Stimulated activated CD4-positive, alpha-beta T cell treated with anti-CD3 and anti-CD28 coated beads, Interleukin-15, amount 100 ng/mL, for 24 hours (primary cell): ENCODE data around the gene AEN.
A peak's percentile ranks its signal among the peaks of the same experiment; 100 is the strongest.

ENCODE experiments used
- DNase-seq: peaks from one replicate; pipeline ENCODE4 v3.0.0-alpha.2; 2020

The AEN gene, protein sequence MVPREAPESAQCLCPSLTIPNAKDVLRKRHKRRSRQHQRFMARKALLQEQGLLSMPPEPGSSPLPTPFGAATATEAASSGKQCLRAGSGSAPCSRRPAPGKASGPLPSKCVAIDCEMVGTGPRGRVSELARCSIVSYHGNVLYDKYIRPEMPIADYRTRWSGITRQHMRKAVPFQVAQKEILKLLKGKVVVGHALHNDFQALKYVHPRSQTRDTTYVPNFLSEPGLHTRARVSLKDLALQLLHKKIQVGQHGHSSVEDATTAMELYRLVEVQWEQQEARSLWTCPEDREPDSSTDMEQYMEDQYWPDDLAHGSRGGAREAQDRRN

DNA sequence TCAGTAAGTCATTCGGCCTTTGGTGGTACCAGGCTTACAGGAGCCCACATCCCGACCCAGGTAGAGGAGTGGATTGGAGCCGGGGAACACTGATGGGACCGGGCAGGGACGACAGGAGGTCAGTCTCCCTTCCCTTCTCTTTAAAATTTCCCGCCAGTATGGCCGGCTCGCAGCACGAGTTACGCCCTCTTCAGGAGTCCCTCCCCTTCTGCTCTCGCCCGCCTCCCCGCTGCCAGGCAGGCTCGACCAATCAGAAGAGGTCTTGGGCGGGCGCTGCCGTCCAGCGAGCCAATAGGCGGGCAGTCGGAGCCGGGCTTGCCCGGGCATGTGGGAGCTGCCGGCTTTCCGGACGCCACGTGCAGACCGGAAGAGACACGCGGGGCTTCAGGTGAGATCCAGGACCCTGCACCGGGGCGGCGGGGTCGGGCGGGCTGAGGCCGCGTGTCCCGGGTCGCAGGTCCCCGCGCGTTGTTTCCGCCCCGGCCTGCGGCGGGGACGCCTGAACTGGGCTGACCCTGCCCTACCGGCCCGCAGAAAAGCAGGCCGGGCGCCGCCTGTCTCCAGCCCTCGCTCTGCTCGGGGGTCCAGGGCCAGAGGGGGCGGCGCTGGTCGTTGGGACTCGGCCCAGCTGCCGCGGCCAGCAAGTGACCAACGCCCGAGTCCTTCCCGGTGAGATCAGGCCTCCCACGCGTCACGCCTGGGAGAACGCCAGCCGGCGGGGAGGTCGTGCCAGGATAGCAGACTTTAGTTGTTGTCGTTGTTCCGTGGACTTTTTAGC, at the start of gene AEN:
Gene AEN, plus strand, starts transcription at position 346 of the 778 bp plus-strand sequence. CDS start 4,870 bp downstream, outside the sequence.
- DNase-seq, result peak; percentile 96

DNA sequence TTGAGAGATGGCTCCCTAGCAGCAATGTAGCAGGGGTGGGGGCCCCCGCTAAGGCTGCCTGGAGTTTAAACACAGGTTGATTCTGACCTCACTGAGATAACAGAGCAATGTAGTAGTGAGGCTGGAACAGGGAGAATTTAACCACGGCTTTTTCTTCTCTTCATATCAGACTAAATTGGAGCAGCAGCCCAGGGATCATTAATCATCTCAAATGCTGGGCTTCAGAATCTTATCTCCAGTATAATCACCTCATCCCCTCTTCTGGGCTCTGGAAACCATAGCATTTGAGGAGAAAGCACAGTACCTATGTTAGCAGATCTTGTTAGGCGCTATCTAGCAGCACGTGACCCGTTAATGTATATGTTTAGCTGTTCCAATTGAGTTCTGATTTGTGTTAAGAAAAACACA, 49.3 kb upstream of the AEN start:
- DNase-seq, result no peak

DNA sequence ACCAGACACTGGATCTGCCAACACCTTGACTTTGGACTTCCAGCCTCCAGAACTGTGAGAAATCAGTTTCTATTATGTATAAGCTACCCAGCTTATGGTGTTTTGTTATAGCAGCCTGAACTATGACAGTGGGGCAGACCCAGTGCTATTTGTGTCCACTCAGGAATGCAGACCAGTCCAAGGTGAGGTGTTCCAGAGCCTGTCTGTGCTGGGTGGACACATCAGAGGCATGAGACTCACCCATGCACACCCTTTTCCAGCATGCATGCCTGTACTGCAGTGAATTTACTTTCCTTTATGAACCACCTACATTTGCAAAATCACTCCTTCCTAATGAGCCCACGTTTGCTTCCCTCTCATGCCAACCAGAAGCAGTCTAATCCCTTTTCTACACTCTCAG, 47.1 kb upstream of the AEN start:
- no peak for DNase-seq

DNA sequence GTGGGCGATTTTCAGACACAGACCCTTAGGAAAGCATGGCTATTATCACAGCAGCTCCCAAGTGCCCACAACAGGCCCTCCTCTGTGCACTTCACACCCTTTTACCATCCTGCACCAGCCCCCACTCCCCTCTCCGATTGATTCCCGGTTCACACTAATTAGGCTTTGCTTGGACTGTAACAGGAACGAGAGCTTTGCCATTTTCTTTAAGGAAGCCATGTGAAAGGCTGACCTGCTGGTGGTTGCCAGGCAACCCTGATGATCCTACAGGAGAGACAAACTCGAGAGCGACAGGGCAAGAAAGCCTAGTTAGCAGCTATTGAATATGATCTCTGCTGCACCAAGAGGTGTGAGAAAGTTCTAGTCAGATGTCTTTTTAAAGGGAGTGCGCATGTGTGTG, 46.5 kb upstream of the AEN start:
- DNase-seq, result no peak

DNA sequence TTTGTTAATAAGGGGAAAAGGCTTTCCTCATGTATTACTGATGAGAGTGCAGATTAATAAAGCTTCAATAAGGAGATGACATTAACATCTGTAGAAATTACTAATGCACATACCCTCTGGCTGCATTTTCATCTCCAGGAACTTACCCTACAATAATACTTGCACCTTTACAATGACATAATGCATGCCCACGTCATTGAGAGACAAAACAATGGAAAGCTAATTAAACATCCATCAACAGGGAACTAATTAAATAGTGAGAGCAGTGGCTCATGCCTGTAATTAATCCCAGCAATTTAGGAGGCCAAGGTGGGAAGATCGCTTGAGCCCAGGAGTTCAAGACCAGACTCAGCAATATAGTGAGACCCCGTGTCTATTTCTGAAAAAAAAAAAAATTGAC, 41.8 kb upstream of the AEN start:
- DNase-seq, result no peak

DNA sequence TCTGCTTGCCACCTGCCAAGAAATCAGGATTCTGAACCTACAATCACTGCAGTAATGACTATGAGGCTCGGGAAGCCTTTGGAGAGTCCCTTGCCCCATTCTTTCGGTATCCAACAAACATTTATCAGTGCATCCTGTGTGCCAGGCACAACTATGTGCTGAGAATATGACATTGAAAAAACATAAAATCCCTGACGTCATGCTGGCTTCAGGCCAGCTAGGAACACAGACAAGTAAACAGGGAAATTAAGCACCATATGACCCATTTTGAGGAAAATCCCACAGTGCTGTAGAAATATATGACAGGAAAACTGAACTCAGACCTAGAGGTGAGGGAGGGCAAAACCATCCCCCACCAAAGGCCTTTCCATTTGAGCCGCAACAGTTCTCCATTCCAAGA, 40.6 kb upstream of the AEN start:
- no peak for DNase-seq

DNA sequence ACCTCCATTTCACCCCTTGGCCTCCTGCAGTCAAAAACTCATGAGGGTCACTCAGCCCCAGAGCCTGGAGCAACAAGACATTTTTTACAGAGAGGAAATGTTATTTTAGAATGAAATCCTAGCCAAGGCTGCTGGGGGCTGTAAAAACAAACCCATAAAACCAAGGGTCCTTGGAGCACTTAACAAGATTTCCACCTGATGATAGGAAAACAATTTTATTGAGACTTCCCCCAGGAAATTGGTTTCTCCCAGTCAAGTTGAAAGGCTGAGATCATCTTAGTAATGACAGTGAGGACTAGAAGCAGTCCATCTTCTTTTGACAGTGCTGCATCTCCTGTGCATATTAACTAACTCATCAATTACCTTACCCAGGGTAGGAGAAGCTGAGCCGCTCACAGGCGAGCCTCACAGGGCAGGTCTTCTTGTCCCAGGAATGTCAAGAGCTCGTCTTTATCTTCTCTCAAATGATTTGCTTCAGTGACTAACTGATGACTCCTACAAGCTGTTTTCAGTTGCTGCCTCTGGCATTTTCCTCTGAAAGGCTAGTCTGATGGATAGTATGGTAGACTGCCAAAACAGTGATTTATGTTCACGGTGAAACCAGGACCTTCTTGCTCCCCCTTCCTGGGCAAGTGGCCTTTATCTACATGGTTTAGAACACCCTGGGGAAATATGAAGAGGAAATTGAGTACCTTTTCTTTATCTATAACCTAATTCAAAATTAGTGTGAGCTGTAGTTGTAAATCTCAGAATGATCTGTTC, 34.6 kb upstream of the AEN start:
- no peak for DNase-seq

DNA sequence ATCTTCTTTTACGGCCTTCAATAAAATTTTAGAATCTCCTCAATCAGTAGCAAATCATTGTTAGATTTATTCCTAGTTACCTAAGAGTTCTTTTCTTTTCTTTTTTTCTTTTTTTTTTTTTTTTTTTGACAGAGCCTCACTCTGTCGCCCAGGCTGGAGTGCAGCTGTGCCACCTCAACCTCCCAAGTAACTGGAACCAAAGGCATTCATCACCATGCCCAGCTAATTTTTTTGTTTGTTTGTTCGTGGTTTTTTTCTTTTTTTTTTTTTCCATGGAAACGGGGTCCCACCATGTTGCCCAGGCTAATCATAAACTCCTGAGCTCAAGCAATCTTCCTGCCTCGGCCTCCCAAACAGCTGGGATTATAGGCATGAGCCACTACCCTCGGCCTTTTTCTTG, 30.4 kb upstream of the AEN start:
- DNase-seq, result no peak

DNA sequence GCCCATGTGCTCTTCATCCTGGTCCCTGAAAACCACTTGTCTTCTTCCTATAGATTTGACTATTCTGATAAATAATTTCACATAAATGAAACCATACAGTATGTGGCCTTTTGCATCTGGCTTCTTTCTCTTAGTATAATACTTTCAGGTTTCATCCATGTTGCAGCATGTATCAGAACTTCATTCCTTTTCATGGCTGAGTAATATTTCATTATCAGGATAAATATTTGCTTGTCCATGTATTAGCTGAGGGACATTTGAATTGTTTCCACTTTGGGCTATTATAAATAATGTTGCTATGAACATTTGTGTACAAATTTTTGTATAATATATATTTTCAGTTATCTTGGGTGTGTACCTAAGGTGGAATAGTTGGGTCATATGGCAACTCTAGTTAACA, 29.8 kb upstream of the AEN start:
- DNase-seq, result no peak

DNA sequence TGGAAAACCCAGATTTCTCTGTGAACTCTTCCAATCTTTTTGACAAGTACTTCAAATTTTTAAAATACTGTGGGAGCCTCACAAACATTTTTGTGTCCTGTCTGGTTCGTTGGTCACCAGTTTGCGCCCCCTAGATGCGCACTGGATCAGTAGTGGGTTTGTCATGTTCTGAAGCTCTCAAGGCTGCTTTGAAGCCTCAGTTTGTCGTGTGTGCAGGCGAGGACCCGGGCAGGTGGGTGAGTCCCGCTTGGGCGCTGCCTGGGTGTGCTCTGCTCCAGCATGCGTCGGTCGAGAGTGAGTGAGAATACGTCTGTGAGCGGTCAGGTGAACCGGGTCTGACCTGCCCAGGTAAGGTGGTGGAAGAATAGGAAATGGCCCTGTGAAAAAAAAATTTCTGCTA, 17.3 kb upstream of the AEN start:
- DNase-seq, result no peak

DNA sequence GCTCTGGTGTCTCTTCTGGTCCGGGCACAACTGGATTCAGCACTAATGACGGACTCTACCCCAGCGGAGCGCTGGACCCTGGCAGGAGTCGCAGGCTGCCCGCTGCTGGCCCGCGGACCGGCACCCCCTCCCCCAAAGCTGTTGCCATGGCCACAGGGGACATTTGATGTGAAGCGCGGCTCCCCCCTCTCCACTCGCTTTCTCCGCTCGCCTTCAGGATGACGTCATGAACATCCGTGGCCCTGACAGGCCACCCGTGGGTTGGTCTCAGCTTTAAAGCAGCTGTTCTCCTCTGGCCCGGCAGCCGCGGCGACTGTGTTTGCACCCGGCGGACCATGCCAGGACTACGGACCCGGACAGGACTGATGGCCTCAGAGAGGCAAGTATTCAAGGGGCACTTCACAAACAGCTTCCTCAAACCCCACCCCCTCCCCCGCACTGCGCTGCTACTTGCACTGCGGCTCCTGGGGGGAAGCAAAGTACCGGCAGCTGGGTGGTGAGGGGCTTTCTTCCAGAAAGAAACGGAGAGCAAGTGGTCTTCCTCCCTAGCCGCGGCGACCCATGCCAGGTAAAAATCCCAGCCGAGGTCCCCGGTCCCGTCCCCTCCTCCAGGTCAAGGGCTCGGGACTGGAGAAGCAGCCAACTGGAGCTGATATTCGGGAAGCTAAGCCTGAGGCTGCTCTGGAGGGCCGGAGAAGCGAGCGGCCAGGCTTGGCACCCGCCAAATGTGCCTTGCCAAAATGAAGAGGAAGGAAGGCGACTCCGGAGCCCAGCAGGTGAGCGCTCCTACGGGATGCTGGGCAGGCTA, 16.6 kb upstream of the AEN start:
- DNase-seq, result no peak

DNA sequence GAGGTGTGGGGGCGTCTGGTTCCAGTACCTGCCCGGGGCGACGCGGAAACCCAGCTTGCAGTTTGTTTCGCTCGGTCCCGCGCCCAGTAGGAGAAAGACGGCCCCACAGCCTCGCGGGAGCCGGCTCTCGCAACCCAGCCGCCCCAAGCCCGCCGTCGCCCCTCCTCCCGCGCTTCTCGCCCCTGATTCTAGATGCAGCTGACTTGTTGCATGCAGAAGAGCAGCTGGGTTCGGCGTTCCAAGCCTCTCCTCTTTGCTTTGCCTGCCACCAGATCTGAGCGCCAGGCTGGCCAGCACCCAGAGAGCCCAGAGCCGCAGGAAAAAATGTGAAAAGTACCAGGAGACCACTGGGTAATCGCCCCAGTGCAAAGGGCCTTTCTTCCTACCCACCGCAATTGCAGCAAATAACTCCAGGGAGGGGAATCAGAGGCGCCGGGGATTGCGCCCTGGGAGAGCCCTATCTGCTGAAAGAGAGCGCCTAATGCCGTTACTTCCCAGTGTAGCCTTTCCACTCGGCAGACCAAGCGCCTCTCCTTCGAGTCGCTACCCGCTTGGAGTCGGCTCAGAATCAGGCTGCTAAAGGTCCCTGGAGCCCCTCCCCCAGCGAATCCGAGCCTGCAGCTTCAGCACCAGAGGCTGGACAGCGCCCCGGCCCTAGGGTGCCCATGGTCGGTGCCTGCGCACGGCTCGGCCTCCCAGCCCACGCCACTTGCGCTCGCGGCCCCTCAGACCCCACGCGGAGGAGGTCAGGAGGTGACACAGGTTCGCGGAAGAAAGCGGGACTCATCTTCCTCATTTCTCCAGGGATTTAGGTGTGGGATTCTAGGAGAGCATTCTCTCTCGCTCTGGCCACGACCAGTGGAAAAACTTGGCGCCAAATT, 15.7 kb upstream of the AEN start:
- peak; percentile 63 for DNase-seq

DNA sequence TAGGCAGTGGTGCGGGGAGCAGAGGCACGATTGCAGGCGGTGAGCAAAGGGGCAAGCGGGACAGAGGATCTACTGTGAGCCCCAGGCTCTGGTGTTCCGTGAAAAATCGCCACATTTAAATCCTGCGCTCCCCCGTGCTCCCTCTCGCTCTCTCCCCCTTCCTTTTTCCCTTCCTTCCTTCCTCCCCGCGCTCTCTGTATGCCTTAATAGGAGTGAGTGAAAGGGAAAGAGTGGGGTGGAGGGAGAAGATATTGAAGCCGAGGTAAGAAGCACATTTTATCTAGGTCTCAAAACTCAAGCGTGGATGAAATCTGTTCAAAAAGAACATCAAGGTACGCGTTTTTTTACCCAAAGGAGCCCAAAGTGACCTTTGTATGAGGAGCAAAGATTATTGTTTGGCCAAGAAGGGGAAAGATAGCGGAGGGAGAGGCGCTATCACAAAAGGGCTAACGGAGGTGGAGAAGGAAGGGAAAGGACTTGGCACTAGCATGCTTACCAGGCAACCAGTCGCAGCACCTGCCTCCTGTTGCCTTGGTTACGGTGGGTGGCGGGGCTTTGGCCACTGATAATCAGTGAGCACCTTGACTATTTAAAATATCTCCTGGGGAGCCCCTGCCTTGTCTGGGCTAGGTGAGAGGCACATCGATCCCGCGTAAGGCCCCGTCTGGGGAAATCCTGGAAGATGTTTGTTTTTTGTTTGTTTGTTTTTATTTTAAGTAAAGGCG, 14.9 kb upstream of the AEN start:
- DNase-seq, result no peak

DNA sequence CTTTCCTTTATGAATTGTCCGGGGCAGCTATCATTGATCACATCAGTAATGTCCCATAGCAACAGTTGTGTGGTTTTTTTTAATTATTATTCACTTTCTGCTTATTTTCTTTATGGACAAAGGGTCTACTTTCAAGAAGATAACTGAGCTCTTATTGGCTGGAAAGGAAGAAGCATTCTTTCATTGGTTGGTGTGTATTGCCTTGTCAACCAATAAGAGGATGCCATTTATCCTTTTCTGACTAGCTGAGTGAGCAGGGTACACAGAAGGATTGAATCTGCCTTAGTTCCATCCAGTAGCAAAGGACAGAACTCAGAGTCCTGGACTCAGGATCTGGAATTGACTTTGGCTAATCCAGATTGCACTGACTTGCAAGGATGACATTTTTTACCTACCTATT, 13.2 kb upstream of the AEN start:
- DNase-seq, result no peak

DNA sequence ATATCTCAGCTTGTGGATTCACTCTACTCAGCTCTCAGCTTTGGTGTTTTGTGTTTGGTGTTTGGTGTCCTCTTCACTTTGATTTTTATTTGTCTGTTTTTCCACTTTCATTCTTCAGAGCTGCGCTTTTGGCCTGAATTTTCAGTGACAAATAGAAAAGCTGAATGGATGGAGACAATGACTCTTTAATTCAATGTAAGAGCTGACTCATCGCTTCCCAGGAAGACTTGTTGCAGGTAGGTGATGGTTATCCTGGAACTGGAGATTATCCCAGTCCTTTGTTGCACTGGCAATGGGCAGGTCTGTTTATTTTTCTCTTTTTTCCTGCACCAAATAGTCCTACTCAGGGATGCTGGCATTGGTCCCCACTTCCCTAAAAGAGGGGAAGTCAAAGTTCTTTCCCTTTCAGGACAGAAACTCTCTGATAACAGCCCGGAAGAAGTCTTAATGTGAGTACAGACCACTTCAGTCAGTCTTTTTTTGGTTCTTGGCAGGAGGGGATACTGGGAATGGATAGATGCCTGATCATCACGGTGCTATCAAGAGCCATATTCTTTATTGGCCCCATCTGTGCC, 12.4 kb upstream of the AEN start:
- no peak for DNase-seq

DNA sequence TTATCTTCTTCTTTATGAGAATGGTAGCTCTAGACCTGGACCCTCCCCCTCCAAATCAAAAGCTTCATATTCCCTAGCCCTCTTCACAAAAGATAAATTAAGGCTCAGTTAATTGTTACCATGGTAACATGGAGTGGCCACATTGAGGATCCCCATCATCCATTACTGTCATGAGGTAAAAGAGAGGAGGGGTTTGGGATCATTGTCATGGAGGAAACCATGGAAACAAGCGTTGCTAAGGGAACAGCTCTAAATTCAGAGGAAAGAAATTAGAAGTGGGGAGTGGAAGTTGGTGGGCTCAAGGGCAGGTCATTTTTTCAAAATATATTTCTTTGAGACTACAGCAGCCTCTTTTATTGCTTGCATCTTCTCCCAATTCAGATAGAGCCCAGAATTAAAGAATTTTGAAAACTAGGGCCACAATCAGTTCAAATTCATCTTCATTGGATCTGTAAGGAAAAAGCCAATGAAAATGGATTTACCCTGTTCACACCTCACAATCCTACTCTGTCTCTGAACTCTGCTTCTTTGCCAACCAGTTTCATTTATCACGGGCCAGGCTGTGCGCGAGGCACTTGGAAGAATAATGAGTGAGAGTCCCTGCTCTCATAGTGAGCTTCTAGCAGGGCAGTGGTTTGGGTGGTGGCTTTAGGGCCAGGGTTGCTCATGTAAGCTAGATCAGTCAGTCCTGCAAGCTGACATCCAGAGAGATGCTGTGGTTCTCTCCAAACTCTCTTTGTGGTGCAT, 11.6 kb upstream of the AEN start:
- DNase-seq, result no peak

DNA sequence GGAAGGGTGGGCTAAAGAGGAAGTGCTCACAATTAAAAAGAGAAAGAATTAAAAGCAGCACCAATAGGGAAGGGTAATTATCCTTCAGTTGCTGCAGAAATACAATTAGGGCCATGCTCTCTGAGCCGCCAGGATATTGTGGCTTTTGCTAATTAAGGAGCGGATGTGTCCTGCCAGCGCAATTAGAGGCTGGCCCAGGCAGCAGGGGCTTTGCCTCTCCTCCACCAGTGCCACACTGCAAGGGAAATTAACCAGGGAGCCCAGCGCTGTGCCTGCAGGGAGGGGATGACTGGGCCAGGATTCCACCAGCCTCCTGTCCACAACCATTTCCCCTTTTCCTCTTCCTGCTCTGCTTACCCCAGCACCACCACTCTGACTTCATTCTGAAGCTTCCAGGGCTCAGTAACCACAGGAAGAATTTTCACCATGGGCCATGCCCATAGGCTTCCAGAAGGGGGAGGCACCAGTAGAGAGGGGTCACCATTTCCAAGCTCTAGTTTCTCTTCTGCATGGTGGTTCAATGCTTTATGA, 10.4 kb upstream of the AEN start:
- DNase-seq, result no peak

DNA sequence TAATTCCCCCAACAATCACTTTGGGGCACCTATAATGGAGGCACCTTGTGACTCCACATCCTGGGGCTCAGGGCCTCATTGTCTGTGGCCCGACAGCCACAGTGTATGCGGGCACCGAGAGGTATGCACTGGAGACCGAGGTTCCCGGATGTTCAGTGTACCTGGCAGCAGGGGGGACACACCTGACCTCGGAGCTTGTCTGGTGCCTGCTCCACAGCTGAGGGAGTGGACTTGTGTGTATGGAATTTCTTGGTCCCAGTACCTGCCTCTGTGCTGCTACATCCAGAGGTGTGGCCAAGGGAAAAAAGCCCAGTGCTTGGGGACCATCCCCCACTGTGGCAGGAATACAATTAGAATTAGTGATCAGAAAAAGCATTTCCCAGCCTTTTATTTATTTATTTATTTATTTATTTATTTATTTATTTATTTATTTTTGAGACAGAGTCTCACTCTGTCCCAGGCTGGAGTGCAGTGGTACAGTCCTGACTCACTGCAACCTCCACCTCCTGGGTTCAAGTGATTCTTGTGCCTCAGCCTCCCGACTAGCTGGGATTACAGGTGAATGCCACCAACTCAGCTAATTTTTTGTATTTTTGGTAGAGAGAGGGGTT, 8.8 kb upstream of the AEN start:
- no peak for DNase-seq
